Measurements from ENCODE around the gene USP54. TPM values are rescaled to one million over a fixed set of nuclear protein-coding genes. Genes with fewer than 3 reads are reported as not detected.

The USP54 gene
- total RNA-seq, 2 donors from 2014 or later, result 4.6 to 6.2 TPM

DNA sequence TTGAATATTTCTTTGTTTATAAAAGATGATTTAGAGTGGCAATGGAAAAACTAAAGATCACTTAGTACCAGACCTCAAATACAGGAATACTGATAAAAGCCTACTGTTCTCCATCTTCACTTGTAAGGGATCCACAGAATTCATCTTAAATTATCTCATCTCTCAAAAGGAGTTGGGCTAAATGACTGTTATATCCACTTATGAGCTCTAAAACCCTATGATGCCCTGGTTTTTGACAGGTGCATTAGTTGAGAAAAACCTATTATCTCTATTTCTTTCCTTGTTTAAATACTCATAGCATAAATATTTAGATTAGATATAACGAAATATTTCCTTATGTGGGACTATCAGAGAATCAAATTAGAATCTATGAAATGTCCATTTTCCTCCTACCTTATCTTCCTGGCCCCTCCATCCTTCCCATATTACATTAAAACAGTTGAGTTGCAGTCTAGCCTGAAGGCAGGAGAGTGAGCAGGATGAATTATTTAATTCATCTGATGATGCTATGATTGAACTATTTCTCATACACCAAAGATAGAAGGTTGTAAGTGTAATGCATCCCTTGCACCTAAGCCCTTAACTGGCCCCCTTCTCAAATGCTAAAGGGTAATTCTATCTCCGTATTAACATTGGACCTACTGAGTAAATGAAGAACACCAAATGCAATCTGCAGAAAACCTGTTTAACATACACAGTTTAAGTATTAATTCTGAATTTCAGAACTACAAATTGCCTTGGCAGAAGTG lies 125.0 kb downstream of the USP54 start:
- peak overlapping the region in 1 of 2 donors; percentile 44 for H3K27ac Mint-ChIP-seq

DNA sequence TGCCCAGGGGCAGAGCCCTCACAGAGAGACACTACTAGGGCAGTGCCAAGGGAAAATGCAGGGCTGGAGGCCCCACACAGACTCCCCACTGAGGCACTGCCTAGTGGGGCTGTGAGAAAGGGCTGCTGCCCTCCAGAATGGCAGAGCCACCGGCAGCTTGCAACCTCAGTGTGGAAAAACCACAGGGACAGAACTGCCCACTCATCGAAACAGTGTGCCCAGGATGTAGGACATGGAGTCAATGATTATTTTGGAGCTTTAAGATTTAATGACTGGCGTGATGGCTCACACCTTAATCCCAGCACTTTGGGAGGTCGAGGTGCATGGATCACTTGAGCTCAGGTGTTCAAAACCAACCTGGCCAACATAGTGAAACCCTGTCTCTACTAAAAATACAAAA lies 130.2 kb downstream of the USP54 start:
- ATAC-seq (no peak), DNase-seq (ENCODE audit: low spot score in 2 of 2) (no peak)
- H3K9me3 Mint-ChIP-seq, result no peaks in the 10 kb centered on the region
- peak overlapping the region in 1 of 2 donors; percentile 2 for H3K27ac Mint-ChIP-seq
- peaks cover 0 to 6% of the 10 kb centered on the region in 2 donors for H3K36me3 Mint-ChIP-seq

More for the DNA sequence above, 125.0 kb downstream of the USP54 start:
- Mint-ChIP-seq H3K9me3 (no peaks in the 10 kb centered on the region), H3K36me3 (no peaks in the 10 kb centered on the region)
- DNase-seq (ENCODE audit: low spot score in 2 of 2) (no peak), ATAC-seq (no peak)

DNA sequence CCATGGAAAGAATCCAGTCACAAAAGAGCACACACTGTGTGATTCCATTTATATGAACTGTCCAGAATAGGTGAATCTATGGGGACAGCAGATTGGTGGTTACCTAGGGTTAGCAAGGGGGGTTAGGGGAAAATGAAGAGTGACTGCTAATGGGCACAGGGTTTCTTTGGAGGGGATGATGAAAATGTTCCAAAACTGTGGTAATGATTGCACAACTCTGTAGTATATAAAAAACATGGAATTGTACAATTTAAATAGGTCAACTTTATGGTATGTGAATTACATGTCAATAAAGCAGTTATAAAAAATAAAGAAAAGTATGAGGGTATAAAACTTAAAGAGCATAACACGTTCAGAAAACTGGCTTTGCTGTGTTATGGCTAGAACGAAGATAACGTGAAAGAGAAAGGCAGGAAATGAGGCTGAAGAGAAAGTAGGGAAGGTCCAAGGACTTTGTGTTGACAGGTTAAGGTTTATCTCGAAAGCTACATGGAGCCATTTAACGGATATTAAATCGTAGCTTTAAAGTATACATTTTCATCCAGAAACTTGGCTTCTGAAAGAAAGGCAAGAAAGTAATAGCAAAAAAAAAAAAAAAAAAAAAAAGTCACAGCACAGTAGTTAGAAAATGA lies 131.3 kb downstream of the USP54 start:
- Mint-ChIP-seq H3K27ac (no peak overlapping the region), H3K9me3 (no peaks in the 10 kb centered on the region), H3K36me3 (peaks cover 0 to 6% of the 10 kb centered on the region in 2 donors)
- ATAC-seq, result no peak
- no peak for DNase-seq (ENCODE audit: low spot score in 2 of 2)

DNA sequence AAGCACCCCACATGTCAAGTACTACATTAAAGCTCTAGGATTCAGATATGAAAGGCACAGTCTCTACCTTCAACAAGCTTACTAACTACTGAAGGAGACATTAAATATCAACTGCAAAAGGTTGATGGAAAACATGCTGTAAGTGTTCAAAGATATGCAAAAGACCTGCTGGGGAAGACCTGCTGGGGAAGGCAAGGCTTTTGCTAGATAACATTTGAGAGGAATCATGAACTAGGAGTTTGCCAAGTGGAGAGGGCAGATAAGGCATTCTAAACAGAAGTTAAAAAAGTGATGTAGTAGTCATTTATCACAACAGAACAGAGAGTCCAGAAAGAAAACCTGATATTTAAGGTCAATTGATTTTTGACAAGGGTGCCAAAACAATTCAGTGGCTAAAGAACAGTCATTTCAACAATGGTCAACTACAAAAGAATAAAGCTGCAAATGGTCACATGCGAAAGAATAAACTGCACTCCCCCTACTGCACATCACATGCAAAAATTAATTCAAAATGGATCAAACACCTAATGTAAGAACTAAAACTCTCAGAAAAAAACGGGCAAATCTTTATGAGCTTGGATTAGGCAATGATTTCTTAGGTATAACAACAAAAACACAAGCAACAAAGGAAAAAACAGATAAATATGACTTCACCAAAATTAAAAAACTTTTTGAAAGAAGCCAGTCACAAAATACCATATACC lies 134.8 kb downstream of the USP54 start:
- no peak for DNase-seq (ENCODE audit: low spot score in 2 of 2)
- no peaks in the 10 kb centered on the region for H3K9me3 Mint-ChIP-seq
- H3K36me3 Mint-ChIP-seq, result peaks cover 0 to 6% of the 10 kb centered on the region in 2 donors
- no peak overlapping the region for H3K27ac Mint-ChIP-seq
- ATAC-seq, result no peak

DNA sequence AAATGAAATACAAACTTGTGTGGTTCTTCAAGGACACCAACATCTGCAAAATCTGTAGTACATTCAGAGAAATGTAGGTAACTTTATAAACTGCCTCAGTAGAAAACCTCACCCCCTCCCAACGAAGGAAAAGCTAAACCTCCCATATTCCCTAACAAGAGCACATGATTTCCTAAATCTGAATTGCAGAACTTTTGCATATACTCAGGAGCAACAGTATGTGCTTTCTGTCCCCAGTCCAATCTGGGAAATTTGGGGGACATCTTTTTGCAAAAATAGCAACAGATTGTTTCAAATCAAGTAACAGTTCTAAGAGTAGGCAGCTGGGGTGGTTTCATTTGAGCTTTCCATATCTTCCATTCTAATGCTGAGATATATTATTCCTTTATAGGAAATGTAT lies 142.0 kb downstream of the USP54 start:
- no peak overlapping the region for H3K27ac Mint-ChIP-seq
- no peak for DNase-seq (ENCODE audit: low spot score in 2 of 2)
- H3K36me3 Mint-ChIP-seq, result no peaks in the 10 kb centered on the region
- no peak for ATAC-seq
- no peaks in the 10 kb centered on the region for H3K9me3 Mint-ChIP-seq

DNA sequence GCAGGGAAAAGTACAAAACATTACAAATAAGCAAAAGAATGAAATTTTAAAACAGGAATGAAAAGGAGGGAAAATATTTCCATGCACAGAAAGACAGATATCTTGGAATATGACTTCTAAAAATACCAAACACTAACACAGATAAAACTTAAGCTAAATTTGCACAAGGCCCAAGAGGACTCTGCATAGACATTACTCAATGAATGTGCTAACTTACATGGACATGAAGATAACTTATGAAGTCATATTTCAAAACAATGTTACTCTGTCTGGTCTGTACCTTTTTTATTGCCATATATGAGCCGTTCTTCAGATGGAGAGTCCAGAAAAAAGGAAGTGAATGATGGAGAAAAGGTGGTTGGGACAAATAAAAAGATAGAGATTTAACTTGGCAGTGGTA lies 142.8 kb downstream of the USP54 start:
- DNase-seq (ENCODE audit: low spot score in 2 of 2) (no peak), ATAC-seq (no peak)
- H3K9me3 Mint-ChIP-seq, result no peaks in the 10 kb centered on the region
- H3K36me3 Mint-ChIP-seq, result no peaks in the 10 kb centered on the region
- no peak overlapping the region for H3K27ac Mint-ChIP-seq

Other genes with a start within 250 kb of the USP54 start
- 1 to 10 TPM in 1 of 2 donors, under 1 TPM in 1; 0.36 to 1.2 TPM for gene CFAP70, start 232.5 kb downstream of the USP54 start, total RNA-seq
- 100 to 1,000 TPM; 104 to 153 TPM for gene ANXA7, start 177.3 kb downstream of the USP54 start, total RNA-seq
- 1 to 10 TPM; 2.3 to 3.7 TPM for gene MSS51, start 157.8 kb downstream of the USP54 start, total RNA-seq
- gene PPP3CB, start 95.3 kb downstream of the USP54 start, total RNA-seq, result 10 to 100 TPM; 25.7 to 40.5 TPM
- not detected for gene MYOZ1, start 50.1 kb upstream of the USP54 start, total RNA-seq
- gene SYNPO2L, start 64.7 kb upstream of the USP54 start, total RNA-seq, result not detected
- 10 to 100 TPM in 1 of 2 donors, 1 to 10 TPM in 1; 5.5 to 10.3 TPM for gene AGAP5, start 106.8 kb upstream of the USP54 start, total RNA-seq
- 100 to 1,000 TPM; 101 TPM for gene SEC24C, start 153.0 kb upstream of the USP54 start, total RNA-seq
- 10 to 100 TPM; 26.7 to 28.7 TPM for gene CHCHD1, start 190.7 kb upstream of the USP54 start, total RNA-seq
- 100 to 1,000 TPM in 1 of 2 donors, 10 to 100 TPM in 1; 56.7 to 118 TPM for gene ZSWIM8, start 194.3 kb upstream of the USP54 start, total RNA-seq
- 10 to 100 TPM; 66.1 to 76.9 TPM for gene NDST2, start 220.3 kb upstream of the USP54 start, total RNA-seq